Smooth muscle cell (in vitro differentiated cells): ENCODE measurements around the gene MLST8. TPM values are rescaled to one million over a fixed set of nuclear protein-coding genes. Genes with fewer than 3 reads are reported as not detected.

Source experiments
- DNase-seq: peaks from one replicate; lab custom pipeline; 2025; ENCODE audit not compliant: unreplicated experiment; lab: John Stamatoyannopoulos, UW
- H2AFZ ChIP-seq: fragments of 200-600 bp; sonication (generic); 2 replicates; pipeline ENCODE4 v1.6.0; 2016; ENCODE audit warnings: antibody characterized with exemption, low read depth, mild to moderate bottlenecking
- H3F3A ChIP-seq: fragments of 200-600 bp; sonication (generic); 2 replicates; pipeline ENCODE4 v1.6.0; 2017; ENCODE audit warnings: antibody characterized with exemption, low read depth
- H3K27ac ChIP-seq: fragments of 200-600 bp; sonication (generic); 2 replicates; pipeline ENCODE4 v1.5.1; 2016; ENCODE audit warnings: low read depth, mild to moderate bottlenecking
- H3K27me3 ChIP-seq: fragments of 200-600 bp; sonication (generic); 2 replicates; pipeline ENCODE4 v1.6.1; 2016; ENCODE audit warnings: low read depth, mild to moderate bottlenecking
- H3K36me3 ChIP-seq: fragments of 200-600 bp; sonication (generic); 2 replicates; pipeline ENCODE4 v1.5.1; 2016; ENCODE audit warnings: low read depth
- H3K4me1 ChIP-seq: fragments of 200-600 bp; sonication (generic); 2 replicates; pipeline ENCODE4 v1.5.1; 2016; ENCODE audit warnings: low read depth
- H3K4me2 ChIP-seq: fragments of 200-600 bp; sonication (generic); 2 replicates; pipeline ENCODE4 v1.6.0; 2016; ENCODE audit warnings: mild to moderate bottlenecking
- H3K4me3 ChIP-seq: fragments of 200-600 bp; sonication (generic); 2 replicates; pipeline ENCODE4 v1.5.1; 2016; ENCODE audit warnings: mild to moderate bottlenecking
- H3K79me2 ChIP-seq: fragments of 200-600 bp; sonication (generic); 2 replicates; pipeline ENCODE4 v1.6.0; 2016; ENCODE audit warnings: low read depth, mild to moderate bottlenecking
- H3K9ac ChIP-seq: fragments of 200-600 bp; sonication (generic); 2 replicates; pipeline ENCODE4 v1.6.0; 2016; ENCODE audit warnings: low read depth
- H3K9me3 ChIP-seq: fragments of 200-600 bp; sonication (generic); replicated peaks from 2 replicates; pipeline ENCODE4 v1.5.1; 2016; ENCODE audit warnings: low read depth
- H4K20me1 ChIP-seq: fragments of 200-600 bp; sonication (generic); 2 replicates; pipeline ENCODE4 v1.6.0; 2016; ENCODE audit warnings: low read depth
- WGBS: methylation state at CpG from one replicate; pipeline ENCODE4 v1.1.7; 2016; ENCODE audit warnings: low lambda C conversion rate; 5-methylcytosine and 5-hydroxymethylcytosine counted together
- polyA plus RNA-seq: library from polyadenylated mRNA; unstranded; fragments of >200 nt; fragmentation: Nextera tagmentation; extraction: Ambion mirVana; gene quantifications from 2 replicates; pipeline ENCODE4 v1.2.1, GENCODE V29; 2016
- total RNA-seq: library from RNA; depleted of rRNA; stranded (reverse); fragments of >200 nt; gene quantifications from 2 replicates; pipeline ENCODE4 v1.2.3, GENCODE V29; 2014
- TF ChIP-seq, protein P1 (sequence below): fragments of 200-600 bp; sonication (generic); IDR thresholded peaks from 2 replicates; pipeline ENCODE4 v1.5.1; 2017; ENCODE audit warnings: borderline replicate concordance, mild to moderate bottlenecking, antibody characterized with exemption; ENCODE audit not compliant: insufficient read depth, poor library complexity, severe bottlenecking

Gene MLST8
- total and polyA plus RNA-seq, 2 experiments from 2014 or later, result 37.2 to 67.0 TPM

DNA sequence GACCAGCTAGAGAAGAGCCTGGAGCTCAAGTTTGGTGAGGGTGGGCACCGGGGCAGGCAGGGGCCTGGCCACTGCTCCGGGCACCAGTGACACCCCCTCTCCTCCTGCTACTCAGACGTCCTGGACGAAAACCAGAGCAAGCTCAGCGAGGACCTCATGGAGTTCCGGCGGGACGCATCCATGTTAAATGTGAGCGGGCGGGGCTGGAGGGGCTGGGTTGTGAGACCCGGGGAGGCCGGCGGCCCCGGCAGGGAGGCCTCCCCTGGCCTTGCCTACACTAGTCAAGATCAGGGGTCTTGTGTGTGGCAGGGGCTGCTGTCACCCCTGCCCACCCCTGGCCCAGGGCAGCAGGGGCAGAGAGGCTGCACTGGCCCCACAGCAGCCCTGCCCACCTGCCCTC, 31.9 kb upstream of the MLST8 start:
- no peak overlapping the region for H3K4me3 ChIP-seq
- peaks cover 9% of the 10 kb centered on the region for H4K20me1 ChIP-seq
- H2AFZ ChIP-seq, result no peak overlapping the region
- H3F3A ChIP-seq, result no peaks in the 10 kb centered on the region
- no peak overlapping the region for H3K9ac ChIP-seq
- TF ChIP-seq, protein P1, sequence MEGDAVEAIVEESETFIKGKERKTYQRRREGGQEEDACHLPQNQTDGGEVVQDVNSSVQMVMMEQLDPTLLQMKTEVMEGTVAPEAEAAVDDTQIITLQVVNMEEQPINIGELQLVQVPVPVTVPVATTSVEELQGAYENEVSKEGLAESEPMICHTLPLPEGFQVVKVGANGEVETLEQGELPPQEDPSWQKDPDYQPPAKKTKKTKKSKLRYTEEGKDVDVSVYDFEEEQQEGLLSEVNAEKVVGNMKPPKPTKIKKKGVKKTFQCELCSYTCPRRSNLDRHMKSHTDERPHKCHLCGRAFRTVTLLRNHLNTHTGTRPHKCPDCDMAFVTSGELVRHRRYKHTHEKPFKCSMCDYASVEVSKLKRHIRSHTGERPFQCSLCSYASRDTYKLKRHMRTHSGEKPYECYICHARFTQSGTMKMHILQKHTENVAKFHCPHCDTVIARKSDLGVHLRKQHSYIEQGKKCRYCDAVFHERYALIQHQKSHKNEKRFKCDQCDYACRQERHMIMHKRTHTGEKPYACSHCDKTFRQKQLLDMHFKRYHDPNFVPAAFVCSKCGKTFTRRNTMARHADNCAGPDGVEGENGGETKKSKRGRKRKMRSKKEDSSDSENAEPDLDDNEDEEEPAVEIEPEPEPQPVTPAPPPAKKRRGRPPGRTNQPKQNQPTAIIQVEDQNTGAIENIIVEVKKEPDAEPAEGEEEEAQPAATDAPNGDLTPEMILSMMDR, result no peak
- no peak overlapping the region for H3K27ac ChIP-seq
- H3K27me3 ChIP-seq, result no peaks in the 10 kb centered on the region
- no peaks in the 10 kb centered on the region for H3K4me1 ChIP-seq
- no peaks in the 10 kb centered on the region for H3K79me2 ChIP-seq
- H3K9me3 ChIP-seq, result no peaks in the 10 kb centered on the region
- H3K4me2 ChIP-seq, result no peak overlapping the region
- H3K36me3 ChIP-seq, result no peaks in the 10 kb centered on the region
- DNase-seq, result no peak
- 98% methylated on average over 14 of the region's 14 CpGs for WGBS

DNA sequence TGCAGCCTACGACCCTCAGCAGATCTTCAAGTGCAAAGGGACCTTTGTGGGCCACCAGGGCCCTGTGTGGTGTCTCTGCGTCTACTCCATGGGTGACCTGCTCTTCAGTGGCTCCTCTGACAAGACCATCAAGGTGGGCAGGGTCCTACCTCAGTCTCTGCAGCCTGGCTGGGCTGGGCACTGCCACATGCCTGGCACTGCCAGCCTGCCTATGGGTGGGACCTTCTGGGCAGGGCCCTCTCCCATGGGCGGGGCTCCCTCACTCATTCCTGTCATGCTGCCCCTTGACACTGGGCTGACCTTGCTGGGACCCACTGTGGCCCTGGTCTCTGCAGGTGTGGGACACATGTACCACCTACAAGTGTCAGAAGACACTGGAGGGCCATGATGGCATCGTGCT, 31.3 kb upstream of the MLST8 start:
- WGBS, result 96% methylated on average over 4 of the region's 4 CpGs
- H2AFZ ChIP-seq, result no peak overlapping the region
- H3K9me3 ChIP-seq, result no peaks in the 10 kb centered on the region
- H3K27me3 ChIP-seq, result no peaks in the 10 kb centered on the region
- TF ChIP-seq, protein P1, result no peak
- peaks cover 6% of the 10 kb centered on the region for H4K20me1 ChIP-seq
- no peak overlapping the region for H3K27ac ChIP-seq
- no peak overlapping the region for H3K4me2 ChIP-seq
- DNase-seq, result no peak
- H3K79me2 ChIP-seq, result no peaks in the 10 kb centered on the region
- H3K4me1 ChIP-seq, result no peaks in the 10 kb centered on the region
- no peaks in the 10 kb centered on the region for H3F3A ChIP-seq
- H3K36me3 ChIP-seq, result no peaks in the 10 kb centered on the region
- H3K9ac ChIP-seq, result no peak overlapping the region
- H3K4me3 ChIP-seq, result no peak overlapping the region

DNA sequence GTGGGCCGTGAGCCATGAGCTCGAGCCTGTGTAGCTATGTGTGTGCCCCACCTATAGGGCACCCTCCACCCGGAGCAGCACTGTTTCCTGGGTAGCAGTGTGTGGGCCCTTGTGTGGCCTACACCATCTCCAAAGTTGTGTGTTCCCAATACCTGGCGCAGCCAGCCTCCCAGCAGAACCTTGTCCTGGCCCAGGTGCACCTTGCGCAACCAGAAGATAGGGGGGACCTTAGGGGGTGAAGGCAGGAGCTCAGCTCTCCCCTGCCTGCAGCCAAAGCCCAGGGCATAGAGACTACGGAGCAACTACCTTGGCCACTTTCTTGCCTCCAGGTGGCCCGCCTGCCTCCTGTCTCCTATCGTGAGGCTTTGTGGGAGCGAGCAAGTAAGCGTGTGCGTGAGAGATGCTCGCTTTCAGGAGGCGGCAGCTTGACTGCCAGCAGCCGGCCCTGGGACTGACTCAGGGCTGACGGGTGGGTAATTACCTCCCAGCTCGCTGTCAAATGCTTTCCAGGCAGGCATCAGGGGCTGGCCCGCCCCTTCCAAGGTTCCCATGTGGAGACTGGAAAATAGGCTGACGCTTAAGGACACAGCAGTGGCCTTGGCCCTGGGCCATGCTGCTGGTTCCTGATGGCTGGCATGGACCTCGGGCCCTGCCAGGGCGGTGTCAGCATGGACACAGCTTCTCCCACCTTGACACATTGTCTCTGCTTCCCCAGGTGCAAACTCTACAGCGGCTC, 30.7 kb upstream of the MLST8 start:
- Histone ChIP-seq H3K4me3 (no peak overlapping the region), H3K9ac (no peak overlapping the region), H3K4me1 (no peaks in the 10 kb centered on the region), H3K27ac (no peak overlapping the region), H2AFZ (no peak overlapping the region), H3K36me3 (no peaks in the 10 kb centered on the region), H3K79me2 (no peaks in the 10 kb centered on the region), H3K27me3 (no peaks in the 10 kb centered on the region), H3K9me3 (no peaks in the 10 kb centered on the region), H4K20me1 (peaks cover 5% of the 10 kb centered on the region), H3K4me2 (no peak overlapping the region), H3F3A (no peaks in the 10 kb centered on the region)
- TF ChIP-seq, protein P1, result no peak
- no peak for DNase-seq
- WGBS, result 92% methylated on average over 21 of the region's 21 CpGs

DNA sequence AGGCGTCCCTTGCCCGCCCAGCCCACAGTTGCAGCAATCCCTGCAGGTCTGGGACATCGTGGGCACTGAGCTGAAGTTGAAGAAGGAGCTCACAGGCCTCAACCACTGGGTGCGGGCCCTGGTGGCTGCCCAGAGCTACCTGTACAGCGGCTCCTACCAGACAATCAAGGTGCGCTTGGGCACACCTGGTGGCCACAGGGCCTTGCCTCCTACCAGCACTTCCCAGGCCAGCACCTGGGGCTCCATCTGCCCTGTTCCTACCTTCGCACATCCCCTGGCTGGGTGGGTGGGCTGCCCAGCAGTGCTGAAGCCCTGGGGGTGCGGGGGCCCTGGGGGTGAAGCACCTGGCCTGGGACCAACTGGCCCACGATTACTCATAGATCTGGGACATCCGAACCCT, 29.8 kb upstream of the MLST8 start:
- H3K27ac ChIP-seq, result no peak overlapping the region
- no peak overlapping the region for H2AFZ ChIP-seq
- H3F3A ChIP-seq, result no peaks in the 10 kb centered on the region
- WGBS, result 96% methylated on average over 10 of the region's 10 CpGs
- TF ChIP-seq, protein P1, result no peak
- no peaks in the 10 kb centered on the region for H4K20me1 ChIP-seq
- no peaks in the 10 kb centered on the region for H3K79me2 ChIP-seq
- no peak overlapping the region for H3K4me3 ChIP-seq
- H3K4me2 ChIP-seq, result no peak overlapping the region
- H3K36me3 ChIP-seq, result no peaks in the 10 kb centered on the region
- no peaks in the 10 kb centered on the region for H3K4me1 ChIP-seq
- no peak for DNase-seq
- H3K9me3 ChIP-seq, result no peaks in the 10 kb centered on the region
- no peaks in the 10 kb centered on the region for H3K27me3 ChIP-seq
- H3K9ac ChIP-seq, result no peak overlapping the region
